Activated T-cell treated with anti-CD3 and anti-CD28 coated beads for 48 hours (primary cell): ENCODE data around the gene TTC28.
A peak's percentile ranks its signal among the peaks of the same experiment; 100 is the strongest.

Experiments used
- DNase-seq: peaks from one replicate; pipeline ENCODE4 v3.0.0-alpha.2; 2020; ENCODE audit warnings: low read depth

Gene TTC28

DNA sequence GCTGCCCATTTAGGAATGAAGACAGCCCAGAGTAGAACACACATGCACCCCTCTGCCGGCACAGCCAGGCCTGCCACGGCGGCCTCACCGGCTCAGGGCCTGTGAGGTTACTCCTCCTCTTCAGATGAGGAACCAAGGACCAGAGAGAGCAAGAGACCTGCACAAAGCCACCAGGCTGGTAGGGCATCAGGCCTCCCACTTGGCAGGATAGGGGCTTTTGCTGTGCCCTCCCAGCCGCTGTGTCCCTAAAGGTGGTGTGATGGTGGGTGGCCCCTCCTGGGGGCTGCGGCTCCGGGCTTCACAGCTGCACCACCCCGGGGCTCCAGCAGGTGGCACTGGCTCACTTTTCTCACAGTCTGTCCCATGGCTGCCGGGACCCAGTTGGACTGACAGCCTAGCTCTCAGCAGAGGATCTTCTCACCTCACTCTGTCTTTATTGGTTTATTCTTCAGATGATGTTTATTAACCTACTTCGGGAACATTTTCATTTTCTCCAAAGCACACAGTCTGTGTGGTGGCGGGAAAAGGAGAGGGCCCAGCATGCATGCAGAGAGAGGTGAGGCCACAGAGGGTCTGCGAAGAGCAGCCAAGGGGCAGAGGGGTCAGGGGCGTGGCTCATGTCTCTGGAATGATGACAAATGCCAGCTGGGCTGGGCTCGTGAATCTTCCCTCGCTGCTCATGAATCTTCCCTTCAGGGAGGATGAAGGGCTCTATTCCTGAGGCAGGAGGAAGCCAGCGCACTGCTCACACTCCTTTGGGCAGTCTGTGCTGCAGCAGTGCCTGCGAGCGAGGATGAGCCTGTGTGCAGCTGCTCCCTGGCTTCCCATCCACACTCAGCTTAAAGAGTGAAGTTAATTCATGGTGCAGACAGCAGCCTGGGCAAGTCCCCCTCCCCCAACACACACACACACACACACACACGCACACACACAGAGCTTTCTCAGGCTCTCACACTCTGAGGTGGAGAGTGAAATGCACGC, 659.5 kb downstream of the TTC28 start:
- peak; percentile 57 for DNase-seq

DNA sequence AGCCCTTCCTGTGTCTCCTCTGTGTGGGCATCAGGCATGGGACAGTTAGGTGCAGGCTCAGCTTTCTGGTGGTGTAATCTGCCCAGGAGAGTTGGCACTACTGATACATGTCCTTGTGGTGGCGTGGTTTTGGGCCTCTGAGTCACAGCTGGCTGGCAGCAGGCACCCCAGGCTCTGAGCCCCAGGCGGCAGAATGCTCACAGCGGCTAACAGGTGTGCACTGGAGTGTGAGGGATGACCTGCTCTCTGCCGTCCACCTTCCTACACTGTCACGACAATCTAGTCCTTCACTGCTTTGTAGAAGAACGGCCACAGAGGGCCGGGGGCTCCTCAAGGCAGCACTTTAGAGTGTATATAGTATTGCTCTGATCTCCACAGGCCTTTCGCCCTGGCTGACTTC, 660.3 kb downstream of the TTC28 start:
- DNase-seq, result no peak

DNA sequence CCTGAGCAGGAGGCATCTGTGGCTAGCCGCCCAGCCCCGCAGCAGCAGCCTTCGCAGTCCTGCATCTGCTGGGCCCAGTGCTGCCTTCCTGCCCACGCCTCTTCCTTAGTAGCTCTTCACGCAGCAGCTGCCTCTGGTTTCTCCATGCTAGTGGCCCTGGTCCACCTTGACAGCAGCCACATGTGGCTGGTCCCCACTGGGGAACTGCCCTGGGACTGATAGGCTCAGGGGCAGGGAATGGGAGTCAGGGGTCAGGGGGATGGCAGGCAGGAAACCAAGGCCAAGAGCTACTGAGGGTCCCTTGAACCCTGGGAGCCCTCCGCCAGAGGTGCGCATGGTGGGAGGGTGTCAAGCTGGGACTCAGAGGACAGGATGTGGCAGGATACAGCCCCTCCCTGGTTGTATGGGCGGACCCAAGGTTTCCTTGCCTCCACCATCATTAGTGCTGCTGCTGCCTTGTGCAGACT, 661.1 kb downstream of the TTC28 start:
- no peak for DNase-seq

DNA sequence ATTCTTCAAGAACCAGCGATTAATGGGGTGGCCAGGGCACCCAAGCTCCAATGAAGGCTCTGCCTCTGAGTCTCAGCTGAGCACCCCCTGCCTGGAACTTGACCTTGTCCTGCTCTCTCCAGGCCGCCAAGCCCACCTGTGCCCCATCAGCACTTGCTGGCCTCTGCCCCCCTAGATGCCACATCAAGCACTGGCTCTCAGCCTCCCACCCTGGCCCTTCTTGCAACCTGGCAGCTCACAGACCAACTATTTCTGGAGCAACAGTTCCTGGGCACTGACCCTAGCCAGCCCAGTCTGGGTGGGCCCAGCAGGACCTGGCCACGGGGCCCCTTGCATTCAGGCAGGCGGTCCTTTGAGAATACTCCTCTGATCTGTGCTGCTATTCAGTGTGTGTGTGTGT, 661.8 kb downstream of the TTC28 start:
- no peak for DNase-seq

DNA sequence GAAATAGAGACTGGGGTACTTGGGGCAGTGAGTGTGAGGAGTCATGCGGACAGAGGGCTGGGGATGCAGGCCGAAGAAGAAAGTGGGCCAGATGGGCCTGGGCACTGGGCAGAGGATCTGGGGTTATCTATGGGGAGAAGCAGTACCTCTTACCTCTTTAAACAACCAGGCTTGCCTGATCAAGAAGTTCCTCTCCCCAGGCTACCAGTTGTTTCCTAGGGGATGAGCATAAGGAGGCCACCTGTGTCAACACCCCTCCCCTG, 662.2 kb downstream of the TTC28 start:
- DNase-seq, result no peak

DNA sequence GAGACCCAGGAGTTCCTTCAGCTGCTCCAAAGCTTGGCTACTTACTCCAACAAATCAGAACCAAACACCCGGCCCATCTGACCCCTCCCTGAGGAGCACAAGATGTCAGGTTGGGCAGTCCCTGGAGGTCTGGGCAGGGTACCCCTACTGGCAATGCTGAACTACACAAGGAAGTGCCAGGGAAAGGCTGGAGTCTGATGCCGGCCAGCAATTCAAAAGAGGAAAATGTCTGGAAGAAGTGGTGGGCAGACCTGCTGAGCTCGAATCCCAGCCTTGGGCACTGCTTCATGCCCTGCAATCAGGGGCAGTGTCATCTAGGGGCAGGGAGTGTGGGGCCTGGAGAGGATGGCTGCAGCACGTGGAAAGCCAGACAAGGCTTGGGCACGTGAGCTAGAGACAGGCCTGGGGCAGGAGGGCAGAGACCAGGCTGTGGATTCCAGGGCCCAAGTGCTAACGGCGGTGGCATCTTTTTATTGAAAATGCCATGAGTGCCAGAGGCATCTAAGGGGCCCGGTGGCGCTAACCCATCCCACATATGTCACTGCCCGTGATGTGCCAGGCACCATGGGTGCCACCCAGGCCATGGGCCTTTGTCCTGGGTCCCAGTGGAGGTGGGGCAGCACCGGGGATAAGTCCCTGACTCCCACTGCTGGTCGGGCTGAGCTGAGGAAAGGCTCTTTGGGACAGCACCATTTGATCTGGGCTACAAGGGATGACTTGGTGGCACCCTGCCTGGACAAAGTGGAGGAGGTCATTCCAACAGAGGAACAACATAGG, 662.7 kb downstream of the TTC28 start:
- DNase-seq, result no peak

DNA sequence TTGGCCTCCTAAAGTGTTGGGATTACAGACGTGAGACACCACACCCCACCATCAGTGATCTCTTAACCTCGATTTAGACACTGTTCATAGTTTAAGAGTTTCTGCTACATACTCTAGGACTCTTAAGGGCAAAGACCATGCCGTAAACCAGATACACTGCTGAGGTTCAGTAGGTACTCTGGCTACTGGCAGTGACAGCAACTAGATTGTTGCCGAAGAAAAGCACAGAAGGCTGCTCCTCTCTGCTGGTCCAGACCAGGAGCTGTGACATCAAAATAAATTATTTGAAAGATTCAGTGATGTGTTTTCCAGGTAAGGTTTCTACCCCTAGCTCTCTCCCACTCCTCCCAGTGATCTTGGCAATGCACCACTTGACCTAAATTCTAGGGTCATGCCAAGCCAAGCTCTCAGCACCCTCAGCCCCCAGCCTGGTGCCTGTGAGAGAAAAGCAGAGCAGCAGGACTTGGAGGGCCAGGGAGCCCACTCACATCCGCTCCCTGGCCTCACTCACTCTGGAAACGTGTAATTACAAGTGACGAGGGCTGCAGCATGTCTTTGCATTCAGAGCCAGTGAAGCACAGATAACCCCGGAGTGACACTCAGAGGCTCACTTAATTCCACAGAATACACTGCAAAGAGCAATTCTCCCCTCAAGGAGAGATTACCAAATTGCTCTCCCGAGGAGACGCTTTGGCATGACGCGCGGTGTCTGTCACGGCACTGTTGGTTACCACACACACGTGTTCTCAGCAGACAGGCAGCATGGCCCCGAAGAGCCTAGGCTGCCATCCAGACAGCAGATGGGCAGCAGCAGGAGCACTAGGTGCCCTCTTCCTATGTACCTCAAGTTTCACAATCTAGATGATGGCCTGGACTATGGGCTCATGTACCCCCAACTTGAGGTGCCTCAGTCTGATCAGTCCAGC, 663.7 kb downstream of the TTC28 start:
- no peak for DNase-seq

DNA sequence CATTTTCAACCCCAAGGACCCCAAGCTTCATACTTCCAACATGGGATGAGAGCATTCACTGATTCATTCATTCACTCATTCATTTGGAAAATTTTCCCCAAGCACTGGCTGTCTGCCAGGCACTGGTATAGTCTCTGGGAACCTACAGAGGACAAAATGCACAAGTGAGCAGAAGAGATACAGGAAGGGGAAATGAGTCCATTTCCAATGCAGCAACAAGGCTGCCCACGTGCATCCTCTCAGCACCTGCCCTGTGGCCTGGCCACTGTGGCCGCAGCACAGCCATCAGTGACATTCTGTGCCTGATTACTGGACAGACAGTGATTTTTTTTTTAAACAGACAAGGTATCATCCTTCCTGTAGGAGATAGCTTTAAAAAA, 664.6 kb downstream of the TTC28 start:
- DNase-seq, result no peak

DNA sequence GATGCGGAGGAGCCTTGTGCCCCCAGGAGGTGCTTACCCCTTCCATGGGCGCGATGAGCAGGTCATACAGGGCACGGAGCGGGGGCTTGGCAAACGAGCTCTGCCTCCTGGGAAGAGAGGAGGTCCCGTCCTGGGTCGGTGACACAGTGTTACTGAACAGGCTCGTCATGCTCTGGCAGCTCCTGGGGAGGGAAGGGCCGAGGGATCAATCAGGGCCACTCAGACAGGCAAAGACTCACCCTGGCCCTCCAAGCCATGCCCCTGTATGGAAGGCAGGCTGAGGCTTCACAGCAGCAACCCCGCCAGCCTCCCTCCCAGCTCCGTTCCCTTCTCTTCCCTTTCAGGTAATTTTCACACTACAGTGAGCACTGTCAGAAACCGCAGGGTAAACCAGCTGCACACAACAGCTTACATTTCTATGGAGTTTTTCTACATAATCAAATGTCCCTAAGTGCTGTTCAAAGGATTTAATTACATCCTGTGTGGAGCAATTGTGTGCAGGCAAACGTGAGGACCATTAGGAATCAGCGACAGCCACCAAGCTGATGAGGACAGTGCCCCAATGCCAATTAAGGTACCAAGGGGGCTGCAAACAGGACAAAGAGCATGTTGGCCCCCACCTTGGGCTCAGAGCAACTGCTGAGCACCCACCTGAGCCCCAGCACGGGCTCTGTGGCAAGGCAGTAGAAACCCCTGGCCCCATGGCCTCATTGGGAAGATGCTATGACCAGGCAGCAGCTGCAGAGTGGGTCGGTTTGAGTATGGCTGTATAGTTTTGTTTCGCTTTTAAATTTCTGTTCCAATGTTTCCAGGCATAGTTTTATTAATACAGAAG, 665.2 kb downstream of the TTC28 start:
- no peak for DNase-seq

DNA sequence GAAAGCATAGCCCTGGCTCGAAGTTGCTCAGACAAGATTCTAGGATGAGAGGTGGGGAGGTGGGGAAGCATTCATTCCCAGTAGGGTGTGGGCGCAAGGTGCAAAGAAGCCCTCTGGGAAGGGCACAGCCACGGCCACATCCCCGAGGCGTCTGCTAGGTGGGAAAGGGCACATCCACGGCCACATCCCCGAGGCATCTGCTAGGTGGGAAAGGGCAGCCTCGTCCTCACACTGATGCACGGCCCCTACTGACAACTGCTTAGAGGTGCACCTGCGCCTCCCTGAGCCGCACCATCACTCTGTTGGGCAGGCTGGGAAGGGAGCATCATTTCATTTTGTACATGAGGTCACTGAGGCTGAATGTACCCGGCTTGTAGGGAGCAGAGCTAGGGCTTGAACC, 666.0 kb downstream of the TTC28 start:
- DNase-seq, result no peak

DNA sequence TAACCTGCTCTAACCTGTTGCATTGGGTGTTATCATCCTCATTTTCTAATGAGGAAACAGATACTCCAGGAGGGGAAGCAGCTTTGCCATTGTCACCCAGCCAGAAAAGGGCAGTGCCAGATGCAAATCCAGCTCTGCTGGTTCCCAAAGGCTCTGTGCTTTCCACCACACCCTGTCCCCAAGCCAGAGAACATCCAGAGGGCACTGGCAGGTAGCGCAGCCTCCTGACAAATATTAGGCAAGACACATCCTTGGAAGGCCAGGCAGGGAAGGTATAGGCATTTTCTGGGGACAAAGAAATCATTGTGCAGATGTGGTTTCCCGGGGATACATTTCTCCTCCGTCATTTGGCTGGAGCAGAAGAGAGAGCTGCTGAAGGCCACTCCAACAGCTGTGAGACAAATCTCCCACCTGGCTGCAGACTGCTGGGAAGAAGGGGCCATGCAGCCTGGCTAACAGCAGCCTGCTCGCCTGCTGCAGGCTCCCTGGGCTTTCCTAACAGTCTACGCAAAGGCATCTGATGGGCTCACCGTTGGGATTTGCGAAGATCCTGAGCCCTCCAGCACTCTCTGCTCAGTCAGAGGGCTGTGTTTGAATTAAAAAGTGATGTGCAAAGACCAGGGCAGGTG, 666.7 kb downstream of the TTC28 start:
- DNase-seq, result no peak

DNA sequence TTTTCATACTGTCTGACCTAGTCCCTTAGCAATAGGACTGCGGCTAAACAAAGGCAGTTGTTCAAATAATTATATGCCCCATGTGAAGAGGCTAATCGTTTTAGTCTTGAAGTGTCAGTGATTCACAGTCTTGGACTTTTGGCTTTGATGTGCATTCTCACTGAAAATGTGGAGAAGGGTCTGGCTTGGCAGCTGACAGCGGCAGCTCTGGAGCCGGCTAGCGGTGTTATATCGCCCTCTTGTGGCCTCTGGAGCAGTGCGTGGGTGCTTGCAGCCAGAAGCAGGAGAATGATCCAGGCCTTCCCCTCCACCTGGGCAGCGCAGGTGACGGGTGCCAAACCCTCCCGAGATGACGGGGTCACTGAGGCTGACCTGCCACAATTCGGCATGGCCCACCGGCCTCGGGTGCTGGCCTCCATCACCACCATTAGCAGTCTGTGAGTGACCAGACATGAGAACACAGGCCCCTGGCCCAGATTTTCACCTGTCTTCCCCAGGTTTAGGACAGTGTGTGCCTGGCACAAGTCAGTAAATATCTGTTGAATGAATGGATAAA, 670.3 kb downstream of the TTC28 start:
- peak; percentile 71 for DNase-seq

DNA sequence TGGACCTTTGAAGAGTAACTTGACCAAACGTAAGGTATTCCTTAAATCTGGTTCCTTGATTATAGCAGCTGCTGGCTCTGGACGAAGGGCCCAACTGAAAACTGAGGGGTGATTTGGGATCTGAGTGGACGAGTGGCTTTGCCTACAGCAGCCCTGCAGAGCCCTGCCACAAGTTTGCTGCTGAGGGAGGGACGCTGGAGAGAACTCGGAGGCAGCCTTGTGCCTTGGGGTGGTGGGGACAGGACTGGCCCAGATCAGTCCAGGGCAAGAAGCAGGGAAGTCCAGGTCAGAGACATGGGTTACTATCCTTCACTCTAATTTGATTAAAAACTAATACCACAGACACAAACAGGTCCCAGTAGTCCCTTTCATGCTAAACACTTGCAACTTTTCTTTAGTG, 671.0 kb downstream of the TTC28 start:
- no peak for DNase-seq

DNA sequence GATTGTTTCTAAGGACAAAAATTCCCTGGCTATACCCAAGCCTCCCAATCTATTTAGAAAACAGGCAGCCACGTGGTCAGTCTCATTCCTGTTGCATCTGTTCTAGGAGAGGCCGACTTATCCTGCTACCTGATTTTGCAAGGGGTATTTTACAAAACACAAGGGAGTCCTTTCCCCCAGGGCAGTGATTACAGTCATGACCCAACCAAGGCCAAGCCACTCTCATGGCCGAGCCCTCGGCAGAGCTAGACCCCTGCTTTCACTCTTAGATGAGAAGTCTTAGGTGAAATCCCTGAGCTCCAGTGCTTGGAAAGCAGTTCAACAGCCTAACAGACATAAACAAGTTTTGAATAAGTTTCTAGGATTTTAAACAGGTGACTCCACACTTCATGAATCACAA, 671.6 kb downstream of the TTC28 start:
- DNase-seq, result no peak

DNA sequence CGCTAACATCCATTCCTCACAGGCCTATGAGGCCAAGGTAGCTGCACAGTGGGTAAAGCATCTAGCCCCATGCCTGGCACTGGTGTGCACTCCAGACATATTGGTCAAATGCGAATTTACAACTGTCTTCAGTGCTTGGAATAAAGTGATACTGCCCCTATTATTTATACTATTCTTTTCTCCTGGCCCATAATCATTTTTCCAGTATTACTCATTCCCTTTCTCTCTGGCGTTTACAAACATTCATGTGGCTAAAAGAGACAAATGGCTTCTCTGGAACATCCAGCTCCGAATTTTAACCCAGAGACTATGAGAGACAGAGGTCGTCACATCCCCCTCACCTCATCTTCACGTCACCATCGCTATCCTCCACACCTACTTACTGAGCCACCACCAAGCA, 673.4 kb downstream of the TTC28 start:
- no peak for DNase-seq

DNA sequence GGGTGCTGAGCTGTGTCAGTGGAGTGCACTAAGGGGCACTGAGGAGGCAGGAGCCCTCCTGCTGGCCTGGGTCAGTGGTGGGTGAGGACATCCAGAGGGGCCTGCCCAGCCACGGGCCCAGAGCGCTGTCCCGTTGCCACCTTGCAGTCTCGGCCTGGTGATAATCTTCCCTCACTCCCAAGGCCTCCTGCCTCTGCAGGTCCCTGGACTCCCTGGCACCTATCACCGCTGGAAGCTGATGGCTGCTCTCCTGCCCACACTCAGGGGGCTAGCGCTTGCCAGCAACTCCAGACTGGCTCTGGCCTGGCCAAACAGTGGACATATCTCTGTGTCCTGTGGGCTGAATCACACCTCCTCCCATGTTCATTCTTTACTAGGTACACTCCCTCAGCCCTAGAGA, 674.1 kb downstream of the TTC28 start:
- no peak for DNase-seq

DNA sequence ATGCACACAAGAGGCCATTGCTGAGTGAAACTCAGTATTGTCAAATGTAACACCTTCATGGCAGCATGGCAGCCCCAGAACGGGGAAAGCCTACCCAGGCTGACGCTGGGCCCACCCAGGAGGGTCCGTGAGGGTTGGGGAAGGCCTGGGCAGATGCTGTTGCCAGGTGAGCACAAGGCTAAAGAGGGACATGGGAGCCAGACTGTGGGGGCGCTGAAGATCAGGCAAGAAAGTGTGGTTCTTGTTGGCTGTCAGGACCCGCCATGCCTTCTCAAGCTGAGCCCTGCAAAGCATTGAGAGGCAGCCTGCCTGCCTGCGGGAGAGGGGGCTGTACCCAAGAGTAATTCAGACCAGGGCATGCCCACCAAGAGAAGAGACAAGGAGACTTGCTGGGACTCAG, 675.6 kb downstream of the TTC28 start:
- no peak for DNase-seq

DNA sequence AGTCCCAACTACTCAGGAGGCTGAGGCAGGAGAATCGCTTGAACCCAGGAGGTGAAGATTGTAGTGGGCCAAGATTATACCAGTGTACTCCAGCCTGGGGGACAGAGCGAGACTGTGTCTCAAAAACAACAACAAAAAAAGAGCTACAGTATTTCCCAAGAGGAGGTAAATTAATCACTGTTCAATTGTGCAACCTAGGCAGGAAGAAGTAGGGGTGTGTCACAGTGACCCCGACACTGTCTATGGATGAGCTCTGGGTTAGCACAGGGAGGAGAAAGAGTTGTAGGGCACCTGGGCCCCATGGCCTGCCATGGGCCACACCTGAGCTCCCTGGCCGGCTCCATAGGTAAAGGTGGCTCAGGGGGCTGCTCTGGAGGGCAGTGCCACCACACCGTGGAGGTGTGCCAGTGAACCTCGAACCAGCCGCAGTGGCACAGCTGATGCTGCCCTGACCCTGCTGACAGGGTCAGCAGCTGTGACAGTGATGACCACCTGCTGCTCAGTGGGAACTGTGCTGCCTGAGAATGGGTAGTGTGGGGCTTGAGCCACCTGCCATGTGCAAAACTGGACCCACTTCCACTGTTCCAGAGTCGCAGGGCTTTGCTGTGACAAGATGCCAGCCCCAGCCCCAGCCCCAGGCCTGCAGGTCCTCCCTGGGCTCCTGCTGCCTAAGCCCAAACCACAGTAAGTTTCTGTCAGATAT, 676.6 kb downstream of the TTC28 start:
- no peak for DNase-seq

DNA sequence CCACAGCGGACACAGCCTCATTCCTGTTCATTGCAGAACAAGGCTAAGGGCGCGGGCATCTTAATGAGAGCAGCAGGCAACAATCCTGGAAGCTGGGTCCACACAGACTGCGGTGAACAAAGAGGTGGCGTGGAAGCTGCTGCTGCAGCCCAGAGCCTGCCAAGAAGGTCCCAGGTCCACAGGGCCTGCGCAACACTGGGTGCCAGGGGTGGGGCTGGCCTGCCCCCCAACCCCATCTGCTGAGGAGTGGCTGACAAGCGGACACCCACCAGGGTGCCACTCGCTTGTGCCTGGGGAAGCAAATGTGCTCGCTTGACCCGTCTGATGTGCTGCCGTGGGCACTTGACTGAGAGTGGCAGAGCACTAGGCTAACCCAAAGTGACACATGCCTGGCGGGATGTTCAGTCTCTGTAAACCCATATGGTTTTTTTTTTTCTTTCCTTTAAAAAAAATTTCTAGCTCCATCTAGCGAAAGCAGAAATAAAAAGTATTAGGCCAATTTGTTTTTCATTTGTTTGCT, 677.4 kb downstream of the TTC28 start:
- no peak for DNase-seq
